Measurements from ENCODE around the gene BCO2.
A peak's percentile ranks its signal among the peaks of the same experiment; 100 is the strongest.

BCO2 gene

GRCh38 chr11:112219476-112220232 lies 44.3 kb downstream of the BCO2 start:
- peak; percentile 58 to 81 for DNase-seq

DNA sequence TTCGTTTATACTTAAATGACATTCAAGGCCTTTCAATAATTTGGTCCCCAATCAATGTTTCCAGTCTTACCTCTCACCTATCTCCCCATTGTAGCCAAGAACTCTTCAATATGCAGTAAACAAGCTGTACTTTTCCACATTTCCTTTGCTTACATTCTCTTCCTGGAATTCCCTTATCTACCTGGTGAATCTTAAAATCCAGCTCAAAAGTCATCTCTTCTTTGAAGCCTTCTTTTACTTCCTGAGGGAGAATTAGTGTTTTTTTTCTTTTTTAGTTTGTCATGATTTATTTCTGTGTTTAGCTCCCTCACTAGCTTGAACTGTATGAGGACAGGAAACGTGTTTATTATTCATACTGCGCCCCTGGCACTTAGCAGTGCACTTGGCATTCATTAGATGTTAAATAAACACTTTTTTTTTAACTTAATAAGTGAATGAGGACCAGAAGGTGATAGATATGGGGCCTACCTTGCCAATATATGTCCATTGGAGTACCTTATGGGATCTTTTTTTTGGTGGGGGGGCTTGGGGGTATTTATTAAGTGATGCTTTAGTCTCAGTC lies 46.0 kb downstream of the BCO2 start:
- DNase-seq = no peak

DNA sequence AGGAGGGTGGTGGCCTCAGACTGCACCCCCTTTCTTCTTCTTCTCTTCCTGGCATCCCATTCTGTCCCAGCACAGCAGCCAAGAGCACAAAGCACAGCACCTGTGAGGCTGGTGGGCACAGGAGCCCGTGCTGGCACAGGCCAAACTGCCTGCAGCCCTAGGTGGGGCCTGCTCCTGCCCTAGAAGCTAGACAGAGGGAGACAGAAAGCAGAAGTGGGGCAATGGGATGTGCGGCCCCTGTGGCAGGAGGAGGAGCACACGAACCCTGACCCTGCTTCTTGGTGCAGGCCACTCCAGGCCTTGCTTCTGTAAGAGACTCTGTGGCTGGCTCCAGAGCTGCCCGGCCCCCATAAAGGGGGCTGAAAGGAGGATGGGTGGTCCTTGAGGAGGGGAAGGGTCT lies 47.0 kb downstream of the BCO2 start:
- DNase-seq = no peak

- no peak for DNase-seq
Observed at GRCh38 chr11:112223121-112223520, 47.8 kb downstream of the BCO2 start.

GRCh38 chr11:112223754-112224532 lies 48.6 kb downstream of the BCO2 start:
- DNase-seq = no peak

DNA sequence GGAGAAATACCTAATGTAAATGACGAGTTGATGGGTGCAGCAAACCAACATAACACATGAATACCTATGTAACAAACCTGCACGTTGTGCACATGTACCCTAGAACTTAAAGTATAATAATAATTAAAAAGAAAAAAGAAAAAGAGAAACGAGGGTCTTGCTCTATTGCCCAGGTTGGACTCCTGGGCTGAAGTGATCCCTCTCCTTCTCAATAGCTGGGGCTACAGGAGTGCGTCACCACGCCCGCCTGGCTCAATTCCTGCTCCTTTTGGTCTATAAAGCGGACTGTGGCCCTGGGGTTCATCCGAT lies 50.4 kb downstream of the BCO2 start:
- no peak for DNase-seq

- DNase-seq = peak; percentile 87
Observed at GRCh38 chr11:112226062-112226830, 50.9 kb downstream of the BCO2 start, which contains the start of gene PTS. PTS (plus strand) TSS chr11:112226428; CDS start chr11:112226444, 16 bp downstream.

DNA sequence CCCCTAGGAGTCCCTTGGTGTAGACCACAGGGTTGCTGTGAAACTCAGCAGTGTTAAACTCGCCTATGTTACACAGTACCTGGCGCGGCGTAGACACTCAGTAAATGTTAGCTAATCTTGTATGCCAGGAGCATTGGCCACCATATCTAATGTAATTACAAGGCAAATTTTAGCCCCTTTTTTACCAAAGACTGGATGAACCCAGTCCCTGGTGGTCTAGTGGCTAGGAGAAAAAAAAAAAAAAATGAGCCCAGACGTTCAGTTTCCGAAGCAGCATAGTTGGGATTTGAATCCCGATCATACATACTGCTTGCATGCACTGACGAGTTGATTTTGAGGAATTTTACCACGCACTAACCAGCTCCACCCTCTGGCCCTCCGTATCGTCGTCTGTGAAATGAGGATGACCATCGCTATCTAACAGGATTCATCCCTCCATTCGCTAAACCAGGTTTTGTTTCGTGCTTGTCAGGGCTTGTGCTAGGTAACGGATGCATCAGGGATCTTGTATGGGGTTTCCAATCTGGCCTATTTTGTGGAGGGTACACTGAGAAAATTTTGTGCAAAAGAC lies 51.6 kb downstream of the BCO2 start:
- DNase-seq = no peak

GRCh38 chr11:112227471-112227870 lies 52.2 kb downstream of the BCO2 start:
- no peak for DNase-seq

GRCh38 chr11:112228706-112229105 lies 53.4 kb downstream of the BCO2 start:
- DNase-seq = no peak

GRCh38 chr11:112229159-112229558 lies 53.8 kb downstream of the BCO2 start:
- no peak for DNase-seq

- no peak for DNase-seq
Observed at GRCh38 chr11:112229746-112230433, 54.6 kb downstream of the BCO2 start.

DNA sequence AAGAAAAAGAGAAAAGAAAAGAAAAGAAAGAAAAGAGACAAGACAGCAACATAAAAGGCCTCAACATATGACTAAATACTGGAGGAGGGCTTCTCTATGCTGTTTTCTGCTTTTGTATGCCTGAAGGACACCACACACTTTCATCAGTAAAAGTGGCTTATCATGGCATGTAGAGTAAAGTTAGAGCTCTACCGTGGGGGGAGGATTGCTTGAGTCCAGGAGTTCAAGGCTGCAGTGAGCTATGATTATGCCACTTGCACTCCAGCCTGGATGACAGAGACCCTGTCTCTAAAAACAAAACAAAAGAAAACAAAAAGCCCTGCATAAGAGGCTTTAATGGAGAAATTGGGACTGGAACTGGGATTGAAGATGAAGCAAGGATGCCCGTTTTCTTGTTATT lies 56.6 kb downstream of the BCO2 start:
- DNase-seq = no peak

- DNase-seq = no peak
Observed at GRCh38 chr11:112235750-112236390, 60.6 kb downstream of the BCO2 start.

DNA sequence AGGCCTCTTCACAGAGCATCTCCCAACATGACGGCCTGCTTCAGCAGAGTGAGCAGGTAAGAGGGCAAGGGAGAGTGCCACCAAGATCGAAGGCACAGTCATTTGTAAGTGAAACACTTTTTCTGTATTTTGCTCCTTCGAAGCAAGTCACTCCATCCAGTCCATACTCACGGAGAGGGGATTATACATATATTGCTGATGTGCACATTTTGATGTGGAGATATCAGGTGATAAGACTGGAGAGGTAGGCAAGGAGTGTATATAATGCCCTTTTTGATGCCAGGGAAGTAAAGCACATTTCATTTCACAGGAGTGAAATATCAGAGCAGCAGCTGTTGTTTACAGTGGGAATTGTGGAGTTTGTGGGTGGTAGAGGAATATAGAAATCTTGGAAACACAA lies 62.1 kb downstream of the BCO2 start:
- DNase-seq = no peak

DNA sequence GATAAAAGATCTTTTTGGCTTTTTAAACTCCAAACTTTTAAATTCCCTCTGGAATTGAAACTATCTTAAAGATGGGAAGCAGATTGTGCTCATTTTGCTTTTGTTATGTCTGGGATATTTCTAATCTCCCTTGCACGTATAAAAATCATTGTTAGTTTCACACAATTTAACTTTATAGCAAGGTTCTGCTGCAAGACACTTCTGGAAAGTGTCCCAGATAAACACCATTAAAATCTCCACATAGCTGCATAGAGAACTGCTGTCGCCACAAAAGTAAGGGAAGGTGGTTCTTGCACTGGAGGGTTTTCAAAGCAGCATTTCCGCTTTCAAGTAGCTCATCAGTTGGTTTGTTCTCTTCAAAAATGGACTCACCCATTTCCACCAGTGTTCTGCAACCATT lies 62.7 kb downstream of the BCO2 start:
- no peak for DNase-seq

GRCh38 chr11:112241486-112241885 lies 66.2 kb downstream of the BCO2 start:
- no peak for DNase-seq

DNA sequence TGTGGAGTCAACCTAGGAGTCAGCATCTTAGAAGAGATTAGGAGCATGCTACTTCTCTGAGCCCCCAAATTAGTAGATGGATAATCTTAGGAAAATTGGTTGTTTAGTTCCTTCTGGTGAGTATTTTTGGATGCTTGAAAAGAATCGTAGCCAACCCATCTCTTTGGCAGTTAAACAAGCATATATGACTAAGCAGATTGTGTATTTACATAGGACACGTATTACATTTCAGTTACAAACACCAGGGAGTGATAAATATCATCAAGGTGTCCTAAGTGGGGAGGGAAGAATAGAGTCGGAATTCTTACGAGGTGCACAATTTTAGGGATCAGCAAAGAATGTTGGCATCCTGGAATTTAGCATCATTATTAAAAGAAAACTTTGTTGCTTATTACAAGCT lies 71.9 kb downstream of the BCO2 start:
- no peak for DNase-seq

- DNase-seq = no peak
Observed at GRCh38 chr11:112248201-112248600, 72.9 kb downstream of the BCO2 start.

- DNase-seq = no peak
Observed at GRCh38 chr11:112249871-112250610, 74.7 kb downstream of the BCO2 start.

DNA sequence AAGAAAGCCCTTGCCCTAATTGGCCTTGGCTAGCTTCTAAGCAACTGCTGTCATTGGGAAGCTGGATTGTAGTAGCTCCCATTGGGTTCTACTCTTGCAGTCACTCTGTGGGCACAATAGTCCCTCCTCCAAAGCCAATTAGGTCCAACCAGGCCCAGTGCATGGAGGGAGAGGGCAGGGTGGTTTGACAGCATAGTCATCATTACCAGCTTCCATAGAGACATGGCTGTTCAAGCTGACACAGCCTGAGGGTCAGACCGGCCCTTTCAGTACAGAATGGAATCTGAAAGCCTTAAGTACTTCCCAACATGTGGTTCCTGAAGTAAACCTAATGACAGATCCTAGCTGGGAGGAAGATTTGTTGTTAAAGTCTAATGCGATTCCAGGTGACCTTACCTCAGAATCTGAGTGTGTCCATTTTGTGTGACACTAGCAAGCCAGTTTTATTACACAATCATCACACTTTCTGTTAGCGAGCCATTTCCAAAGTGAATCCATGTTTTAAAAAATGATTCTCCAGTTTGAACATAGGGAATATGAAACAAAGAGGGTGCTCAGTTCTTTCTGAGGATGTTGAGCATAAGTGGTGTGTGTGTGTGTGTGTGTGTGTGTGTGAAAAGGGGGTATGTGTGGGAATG lies 78.4 kb downstream of the BCO2 start:
- DNase-seq = no peak
